Hematopoietic multipotent progenitor cell (in vitro differentiated cells): ENCODE data around the gene DOCK9. TPM values are rescaled to one million over a fixed set of nuclear protein-coding genes. Genes with fewer than 3 reads are reported as not detected.
"Not testable (repeated sequence)": the region's sequence is repeated elsewhere in the genome, so short reads cannot be mapped to it uniquely, and the experiment has no call there.

Source experiments
- DNase-seq, 3 donors: peaks; one replicate each; pipeline ENCODE4 v3.0.0-alpha.2; 2011 to 2015; ENCODE audit warnings: low read depth in 2 of 3, low spot score in 2 of 3
- total RNA-seq: library from RNA; depleted of rRNA; stranded (reverse); fragments of >200 nt; gene quantifications from one replicate; pipeline ENCODE4 v1.2.3, GENCODE V29; 2012

Gene DOCK9
- total RNA-seq, 1 donor = 0.54 TPM

DNA sequence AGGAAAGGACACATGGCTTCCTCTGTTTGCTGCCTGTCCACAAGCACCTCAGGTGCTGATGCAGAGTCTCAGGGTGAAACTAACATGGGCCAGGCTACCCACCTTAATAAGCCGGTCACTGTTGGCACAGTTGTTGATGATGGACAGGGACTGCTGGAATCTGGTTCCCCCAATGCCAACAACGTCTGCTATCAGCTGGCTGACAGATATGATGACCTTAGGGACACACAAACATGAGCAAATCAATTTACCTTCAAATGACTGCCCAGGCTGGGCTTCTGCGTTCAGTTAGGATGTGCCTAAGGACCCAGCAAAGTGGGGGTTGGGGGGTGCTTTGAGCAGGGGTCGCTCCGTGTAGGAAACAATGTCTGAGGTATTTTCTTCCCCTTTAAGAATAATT is 148.3 kb downstream of the DOCK9 start:
- DNase-seq = no peak

DNA sequence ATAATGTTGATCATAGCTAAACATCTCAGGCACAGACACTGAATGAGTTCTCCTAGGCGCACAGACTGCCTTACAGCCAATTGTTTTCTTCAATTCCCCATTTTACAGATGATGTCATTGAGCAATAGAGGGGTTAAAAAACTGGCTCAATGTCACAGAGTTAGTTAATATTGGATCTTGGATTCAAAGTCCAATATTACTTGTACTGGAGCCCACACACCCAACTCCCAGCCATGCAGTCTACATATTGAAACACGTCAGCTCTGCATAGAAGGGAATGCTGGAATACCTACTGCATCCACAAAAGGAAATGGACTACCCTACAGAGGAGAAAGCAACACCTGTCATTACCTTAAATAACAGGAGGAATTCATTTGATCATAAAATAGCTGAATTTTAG is 149.2 kb downstream of the DOCK9 start:
- no peak for DNase-seq

DNA sequence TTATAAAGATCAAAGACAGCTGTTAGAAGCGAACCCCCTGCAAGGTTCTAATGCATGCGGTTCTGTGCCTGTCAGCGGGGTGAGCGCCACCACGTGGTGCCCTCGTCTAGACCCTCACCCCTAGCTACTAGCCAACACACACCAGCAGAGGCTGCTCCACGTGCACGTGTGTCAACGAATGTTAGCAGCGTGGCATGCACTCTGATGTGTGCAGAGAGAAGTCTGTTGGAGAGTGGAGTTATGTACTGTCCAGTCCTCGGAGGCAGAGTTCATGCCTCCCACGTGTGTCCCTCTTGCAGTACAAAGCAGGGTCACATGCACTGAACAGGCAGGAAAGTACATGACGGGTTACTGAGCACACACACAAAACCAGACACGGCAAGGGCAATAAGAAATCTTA is 150.4 kb downstream of the DOCK9 start:
- DNase-seq = no peak

DNA sequence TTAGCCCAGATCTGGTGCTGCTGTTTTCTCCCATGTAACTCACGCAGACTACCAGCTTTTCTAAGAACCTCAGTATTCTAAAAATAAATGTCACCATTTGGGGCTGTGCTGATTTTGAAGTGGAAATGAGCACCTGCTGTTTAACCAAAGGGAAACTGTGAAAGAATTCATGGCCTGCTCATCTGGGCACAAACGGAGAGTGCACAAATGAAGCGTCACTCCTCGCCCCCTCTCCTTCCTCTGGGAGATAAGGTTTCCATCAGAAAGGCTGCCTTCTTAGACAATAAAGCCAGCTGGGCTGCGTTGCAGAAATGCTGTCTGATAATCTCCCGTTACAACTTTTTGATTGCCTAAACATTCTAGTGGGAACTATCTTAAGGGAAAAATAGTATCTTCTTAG is 151.7 kb downstream of the DOCK9 start:
- no peak for DNase-seq

DNA sequence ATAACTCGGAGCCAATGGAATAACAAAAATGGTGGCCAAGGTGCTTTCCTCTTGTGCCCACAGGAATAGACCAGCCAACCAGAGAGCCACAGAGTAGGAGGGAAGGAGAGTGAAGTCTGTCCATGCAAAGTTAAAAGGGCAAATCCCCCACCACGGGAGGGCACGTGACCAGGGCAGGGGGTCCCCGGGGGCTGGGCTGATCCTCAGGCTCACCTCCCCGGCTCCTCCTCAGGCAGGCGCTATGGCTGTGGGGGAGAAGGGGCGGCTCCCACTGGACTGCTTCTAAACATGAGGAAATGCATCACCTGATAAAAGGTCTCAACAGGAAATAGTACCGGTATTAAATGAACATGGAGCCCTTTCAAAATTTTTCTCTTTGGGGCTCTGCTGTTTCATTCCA is 152.2 kb downstream of the DOCK9 start:
- no peak for DNase-seq

DNA sequence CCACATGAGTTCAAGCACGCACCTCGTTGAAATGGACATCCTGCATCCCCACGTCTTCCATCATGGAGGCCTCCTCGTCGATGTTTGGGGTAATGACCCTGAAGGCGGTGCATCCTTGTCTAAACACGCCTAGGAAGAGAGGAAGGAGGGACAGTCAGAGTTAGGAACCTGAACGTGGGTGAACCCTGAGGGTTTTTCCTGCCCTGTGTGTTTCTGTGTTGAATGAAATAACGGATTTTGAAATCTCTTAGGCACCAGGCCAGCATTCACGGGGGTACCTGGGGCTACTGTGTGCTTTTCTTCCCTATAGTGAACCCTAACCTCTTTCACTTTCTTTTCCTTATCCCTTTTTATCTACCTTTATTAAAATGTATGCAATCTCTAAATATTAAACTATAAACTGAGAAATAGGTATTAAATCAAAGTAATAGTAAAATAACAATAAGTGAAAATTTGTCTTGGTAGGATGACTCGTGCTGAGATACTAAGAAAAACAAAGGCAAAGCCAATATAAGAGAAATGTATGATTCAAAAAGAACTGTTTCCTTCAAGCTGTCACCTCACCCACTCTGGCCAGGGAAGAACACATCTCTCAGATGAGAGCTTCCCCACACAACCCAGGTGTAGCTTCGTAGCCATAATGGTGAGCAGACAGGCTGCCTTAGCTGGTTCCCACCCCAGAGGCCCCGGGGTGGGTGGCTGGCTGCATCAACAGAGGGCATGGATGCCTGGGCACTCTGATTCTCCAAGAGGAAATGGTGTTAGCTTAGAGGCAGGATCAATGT is 153.3 kb downstream of the DOCK9 start:
- no peak for DNase-seq

DNA sequence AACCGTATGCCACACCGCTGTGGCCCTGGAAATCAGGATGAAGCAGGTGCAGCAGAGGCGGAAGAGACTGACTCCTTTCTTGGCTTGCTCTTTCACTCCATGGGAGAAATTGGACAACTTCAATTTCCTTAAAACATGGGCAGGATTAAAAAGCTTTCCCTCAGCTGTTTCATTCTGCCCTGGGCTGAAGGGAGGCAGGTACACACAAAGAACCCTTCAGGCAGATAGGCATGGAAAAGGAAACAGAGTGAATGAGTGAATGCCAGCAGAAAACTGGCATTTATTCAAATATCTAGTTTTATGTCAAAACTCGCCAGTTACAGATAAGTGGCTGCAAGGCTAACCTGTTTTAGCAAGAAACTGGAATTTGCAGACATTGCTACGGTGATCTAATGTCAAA is 154.4 kb downstream of the DOCK9 start:
- no peak for DNase-seq

DNA sequence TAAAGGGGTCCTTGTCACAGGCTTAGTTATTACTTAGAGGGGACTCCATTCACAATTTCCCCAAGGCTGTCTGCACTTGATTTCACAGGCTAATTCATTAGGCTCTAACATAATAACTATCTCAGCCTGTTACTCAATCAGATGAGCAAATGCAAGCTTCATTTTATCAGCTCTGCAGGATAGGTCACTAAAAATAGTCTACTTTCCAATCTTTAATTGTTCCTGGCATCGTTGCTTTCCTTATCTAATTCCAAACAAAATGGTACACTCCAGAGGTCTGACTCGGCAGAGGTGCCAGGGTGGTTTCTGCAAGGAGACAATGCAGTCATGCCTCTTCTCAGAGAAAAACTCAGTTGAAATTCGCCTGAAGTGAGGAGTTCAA is 155.6 kb downstream of the DOCK9 start:
- DNase-seq = no peak

DNA sequence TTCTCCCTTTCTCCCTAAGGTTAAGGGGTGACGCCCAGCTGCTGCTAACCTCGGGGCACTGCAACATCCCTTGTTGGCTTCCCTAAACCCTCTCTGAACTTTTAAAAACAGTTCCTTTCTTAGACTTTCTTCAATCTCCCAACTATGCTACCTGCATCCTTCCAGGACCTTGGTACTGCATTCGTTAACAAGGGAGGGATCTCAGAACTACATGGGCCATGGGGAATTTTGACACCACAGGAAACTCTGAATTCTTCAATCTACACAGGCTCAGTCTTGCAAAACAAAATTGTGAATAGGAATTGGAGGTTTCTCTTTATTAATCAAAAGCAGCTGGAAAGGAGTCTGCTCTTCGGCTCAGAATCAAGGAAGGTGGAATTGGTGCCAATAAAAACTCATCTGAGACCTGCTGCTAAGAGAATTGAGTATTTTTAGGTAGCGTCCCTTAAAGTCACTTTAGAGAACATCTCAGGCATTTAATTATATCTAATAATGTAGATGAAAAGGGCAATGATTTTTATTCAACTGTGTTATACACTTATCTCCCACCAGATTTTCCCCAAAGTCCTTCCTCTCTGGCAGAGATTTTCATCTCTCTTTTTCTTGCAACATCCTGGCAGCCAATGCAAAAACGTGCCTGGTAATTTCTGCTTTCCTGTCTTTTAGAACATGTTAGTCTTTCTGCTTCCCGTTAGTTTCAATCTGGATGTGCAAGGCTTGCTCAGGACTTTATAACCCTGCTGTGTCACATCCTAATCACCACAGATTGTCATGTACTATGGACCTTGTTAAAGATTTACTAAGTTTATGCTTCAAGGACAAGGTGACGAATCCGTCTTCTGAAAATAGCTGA is 156.3 kb downstream of the DOCK9 start:
- DNase-seq = no peak

DNA sequence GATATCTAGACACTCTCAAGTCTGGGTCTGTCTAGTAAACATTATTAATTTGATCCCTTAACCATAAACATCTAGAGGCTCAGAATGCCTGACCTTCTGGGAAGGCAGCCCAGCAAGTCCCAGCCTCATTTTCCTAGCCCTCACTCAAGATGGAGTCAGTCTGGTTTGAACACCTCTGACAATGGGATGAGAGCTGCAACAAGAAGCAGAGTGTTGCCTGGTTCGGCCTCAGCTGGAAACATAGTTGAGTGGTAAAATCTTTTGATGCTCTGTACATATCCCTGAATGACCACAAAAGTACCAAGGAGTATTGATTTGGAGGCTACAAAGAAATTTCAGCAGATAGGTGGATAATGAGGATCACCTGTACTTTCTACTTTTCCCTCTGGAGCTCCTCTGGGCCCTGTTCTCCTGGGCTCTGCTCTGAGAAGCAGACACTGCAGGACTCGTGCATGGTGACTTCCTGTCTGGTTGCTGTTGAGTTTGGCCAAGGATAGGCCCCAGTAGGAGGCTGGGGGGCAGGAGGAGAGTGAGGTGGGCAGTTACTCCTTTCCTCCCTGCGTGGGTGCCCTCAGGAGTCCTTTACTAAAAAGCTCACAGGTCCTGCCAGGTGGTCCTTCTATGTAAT is 157.0 kb downstream of the DOCK9 start:
- DNase-seq = no peak

DNA sequence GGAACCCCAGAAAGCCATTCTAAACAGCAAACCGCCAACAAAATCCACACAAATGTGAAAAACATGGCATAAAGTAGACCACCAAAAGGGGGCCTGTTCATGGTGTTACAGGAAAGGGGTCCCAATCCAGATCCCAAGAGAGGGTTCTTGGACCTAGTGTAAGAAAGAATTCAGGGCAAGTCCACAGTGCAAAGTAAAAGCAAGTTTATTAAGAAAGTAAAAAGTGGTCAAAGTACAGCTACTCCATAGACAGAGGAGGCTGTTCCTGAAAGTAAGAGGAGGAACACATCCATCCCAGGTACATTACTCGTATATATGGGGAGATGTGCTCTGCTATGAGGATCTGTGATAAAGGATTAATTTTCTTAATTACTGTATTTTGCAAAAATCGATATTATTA is 157.6 kb downstream of the DOCK9 start:
- no peak for DNase-seq

DNA sequence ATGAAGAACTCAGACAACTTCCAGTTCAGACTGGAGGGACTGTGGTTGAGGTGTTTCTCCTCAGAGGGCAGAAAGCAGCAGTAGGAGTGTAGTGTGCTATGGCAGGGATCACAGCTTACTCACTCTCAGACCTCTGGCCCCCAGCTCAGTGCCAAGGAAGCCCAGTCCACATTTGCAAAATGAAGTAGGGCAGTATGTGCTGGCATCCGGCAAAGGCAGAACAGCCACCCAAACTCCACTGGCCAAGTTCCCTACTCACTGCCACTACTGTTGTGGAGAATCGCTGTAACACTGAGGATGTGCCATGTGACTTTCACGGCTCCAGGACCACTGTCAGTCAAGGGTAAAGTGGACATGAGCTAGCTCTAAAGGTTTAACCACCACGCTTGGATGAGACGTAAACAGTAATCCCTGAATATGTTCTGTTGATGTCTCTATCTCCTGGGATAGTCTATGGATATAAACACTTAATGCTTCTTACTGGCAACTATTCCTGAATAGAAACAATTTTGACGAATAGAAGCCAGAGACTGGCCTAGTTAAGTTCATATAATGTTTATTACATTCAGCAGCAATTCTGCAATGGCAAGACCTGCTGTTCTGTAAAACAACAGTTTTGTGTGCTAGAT is 158.4 kb downstream of the DOCK9 start:
- no peak for DNase-seq

DNA sequence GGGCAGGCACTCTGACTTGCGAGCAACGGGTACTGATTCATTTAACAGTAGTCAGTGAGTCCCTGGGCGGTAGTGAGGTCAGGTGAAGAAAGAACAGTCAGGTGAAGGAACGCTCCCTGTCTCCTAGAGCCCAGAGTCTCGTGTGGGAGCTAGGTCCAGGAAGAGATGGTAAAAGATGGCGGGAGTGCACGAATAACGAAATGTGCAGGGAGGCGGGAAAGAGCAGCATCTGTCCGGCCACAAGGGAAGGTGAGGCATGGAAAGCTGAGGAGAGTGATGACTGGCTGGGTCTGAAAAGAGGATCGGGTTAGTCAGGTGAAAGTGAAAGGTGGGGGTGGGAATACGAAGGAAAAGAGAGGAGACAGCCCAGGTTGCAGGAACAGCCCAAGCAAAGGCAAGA is 161.5 kb downstream of the DOCK9 start:
- no peak for DNase-seq

DNA sequence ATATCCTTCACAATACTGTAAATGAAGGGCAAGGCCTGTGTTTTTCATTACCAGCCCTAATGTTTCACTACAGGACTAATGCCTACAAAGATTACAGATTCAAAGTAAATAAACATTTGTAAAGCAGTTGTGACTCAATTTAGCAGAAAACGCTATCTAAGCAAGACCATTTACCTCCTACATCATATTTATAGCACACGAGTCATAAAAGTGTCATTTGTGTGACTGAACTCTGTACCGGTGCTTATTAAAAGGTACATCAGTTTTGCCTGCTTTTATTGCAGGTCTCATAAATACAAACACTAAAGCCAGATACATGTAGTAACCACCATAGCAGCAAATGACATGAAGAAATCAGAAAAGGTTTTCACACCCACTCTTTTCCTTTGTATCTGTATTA is 163.9 kb downstream of the DOCK9 start:
- no peak for DNase-seq

DNA sequence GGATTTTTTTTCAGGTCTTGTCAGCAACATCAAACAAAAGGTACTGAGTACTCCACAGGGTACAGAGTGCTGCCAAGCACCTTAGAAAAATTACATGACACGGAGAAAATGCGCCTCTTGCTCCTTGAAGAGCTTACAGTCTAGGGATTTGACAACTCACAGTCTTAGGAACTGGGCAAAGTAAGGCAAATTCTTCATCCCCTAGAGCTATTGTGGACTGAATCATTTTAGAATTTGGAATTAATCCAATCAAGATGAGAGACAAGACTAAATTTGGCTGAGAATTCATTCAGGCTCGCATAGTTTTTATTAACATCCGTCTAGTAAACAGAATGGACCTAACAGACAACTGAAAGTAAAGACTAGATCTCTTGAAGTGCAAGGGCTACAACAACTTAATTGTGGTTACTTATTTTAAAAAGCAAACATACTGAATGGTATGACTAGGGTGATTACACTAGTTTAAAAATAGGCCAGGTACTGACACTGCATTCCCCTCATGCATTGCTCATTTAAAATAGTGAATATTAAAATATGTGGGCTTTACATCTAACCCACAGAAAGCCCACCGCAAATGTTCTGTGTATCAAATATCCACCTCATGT is 165.6 kb downstream of the DOCK9 start:
- DNase-seq = not testable (repeated sequence)

DNA sequence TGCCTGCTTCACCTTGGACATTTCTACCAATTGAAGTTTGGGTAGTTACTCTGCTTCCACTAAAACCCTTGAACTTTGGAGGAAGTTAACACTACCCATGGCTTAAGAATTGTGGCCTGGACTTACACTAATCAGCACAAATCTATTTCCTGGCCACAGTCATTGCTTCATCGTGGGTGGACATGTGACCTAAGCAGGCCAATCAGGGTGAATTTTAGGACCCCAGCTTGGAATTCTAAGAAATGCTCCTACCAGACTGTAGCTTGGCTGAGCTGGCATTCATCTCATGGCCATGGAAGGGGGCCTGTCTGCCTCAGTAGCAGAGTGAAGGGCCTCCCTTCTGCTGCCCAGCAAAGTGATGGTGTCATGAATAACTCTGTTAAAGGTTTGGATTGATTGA is 167.1 kb downstream of the DOCK9 start:
- no peak for DNase-seq

DNA sequence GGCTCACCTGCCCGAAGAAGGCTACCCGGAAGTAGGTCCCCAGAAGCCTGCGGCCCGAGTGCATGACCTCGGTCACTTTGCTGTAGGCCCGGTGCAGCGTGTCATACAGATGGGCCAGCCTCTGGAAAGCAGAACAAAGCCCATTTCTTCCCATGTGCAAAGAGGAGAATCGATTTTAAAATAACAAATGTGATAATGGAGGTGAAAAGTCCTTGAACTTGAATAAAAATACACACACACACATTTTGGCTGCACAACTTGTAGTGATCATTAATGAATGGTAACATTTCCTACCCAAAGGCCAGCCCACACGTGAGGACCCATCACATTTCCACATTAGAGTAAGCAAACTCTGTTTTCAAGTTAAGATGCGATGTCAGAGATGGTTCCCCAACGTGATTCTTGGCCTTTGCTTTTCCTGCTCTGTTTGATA is 168.5 kb downstream of the DOCK9 start:
- DNase-seq = no peak

DNA sequence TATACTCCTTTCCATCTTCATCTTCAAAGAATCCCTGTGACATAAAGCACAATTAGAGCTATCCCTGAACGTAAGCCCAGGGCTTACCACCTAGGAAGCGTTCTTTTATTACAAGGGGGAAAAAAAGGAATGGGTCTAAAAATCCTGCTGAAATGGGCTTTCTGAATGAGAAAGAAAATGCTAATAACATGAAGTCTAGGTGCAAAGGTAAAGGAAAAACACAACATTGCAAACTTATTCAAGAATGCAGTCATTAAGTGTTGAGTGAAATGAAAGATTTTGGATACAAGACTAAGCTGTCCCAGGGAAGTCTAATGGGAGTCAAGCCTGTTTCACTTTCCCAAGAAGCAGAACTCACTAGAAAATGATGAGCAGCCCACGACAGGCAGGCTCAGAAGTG is 170.1 kb downstream of the DOCK9 start:
- DNase-seq = no peak

DNA sequence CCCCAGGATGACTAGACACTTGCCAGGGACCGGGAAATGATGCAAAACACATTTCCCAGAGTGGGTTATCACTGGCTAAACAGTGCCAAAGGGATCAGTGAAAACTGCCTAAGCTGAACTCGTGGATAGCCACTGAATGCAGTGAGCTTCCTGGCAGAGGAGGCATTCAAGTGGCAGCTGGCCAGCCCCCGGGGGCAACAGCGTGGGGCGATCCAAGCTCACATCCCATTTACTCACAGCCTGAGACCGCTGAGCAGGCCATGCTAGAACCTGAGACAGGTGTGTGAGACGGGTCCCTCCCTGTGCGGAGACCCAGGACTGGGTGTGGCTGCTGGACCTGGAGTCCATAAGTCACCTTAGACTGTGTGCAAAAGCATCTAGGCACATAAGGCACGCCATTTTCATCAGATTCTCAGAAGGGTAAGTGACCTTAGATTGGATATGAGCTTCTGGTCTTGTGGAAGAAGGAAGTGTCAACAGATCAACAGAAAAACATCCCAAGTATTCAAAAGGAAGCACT is 173.5 kb downstream of the DOCK9 start:
- DNase-seq = no peak

DNA sequence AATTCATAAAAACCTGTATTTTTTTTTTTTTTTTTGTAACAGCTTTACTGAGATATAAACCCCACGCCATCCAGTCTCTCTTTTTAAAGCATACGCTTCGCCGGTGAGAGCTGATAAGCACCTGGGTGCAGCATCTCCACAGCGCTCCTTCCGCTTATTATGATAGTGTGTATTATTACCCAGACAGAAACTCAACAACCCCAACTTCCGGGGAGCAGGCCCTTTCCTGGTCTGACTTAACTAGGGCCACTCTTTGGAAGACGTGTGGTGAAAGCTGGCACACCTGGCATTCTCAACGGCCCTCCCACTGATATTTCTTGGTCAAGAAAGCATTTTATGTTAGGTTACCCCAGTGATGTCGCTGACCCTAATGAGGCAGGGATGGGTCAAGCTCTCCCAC is 173.9 kb downstream of the DOCK9 start:
- DNase-seq = no peak
